NCI-H460 (cell line): Measurements from ENCODE around the gene NFKB1. TPM values are rescaled to one million over a fixed set of nuclear protein-coding genes. Genes with fewer than 3 reads are reported as not detected.
A peak's percentile ranks its signal among the peaks of the same experiment; 100 is the strongest.
"Not testable (repeated sequence)": the region's sequence is repeated elsewhere in the genome, so short reads cannot be mapped to it uniquely, and the experiment has no call there.

Experiments
- DNase-seq: peaks from one replicate; pipeline ENCODE4 v3.0.0-alpha.2; 2016; ENCODE audit warnings: low read depth; ENCODE audit errors: extremely low read depth
- polyA plus RNA-seq: library from polyadenylated mRNA; depleted of rRNA; stranded (reverse); fragments of >200 nt; gene quantifications from 2 replicates; pipeline ENCODE4 v1.2.3, GENCODE V29; 2014; cell fraction: nucleus; rRNA removed
- total RNA-seq: library from RNA; depleted of rRNA; stranded (reverse); fragments of >200 nt; shearing (Covaris generic); gene quantifications from 2 replicates; pipeline ENCODE4 v1.2.3, GENCODE V29; 2014; rRNA removed

Gene NFKB1
- 23.9 and 26.2 TPM in 2 replicates for total RNA-seq
- 17.2 and 31.7 TPM in 2 replicates for polyA plus RNA-seq

GRCh38 chr4:102500696-102501446 lies at the start of gene NFKB1:
TSS of gene NFKB1 (plus strand) at chr4:102501359. CDS start at chr4:102525519, 24,160 bp downstream.
- DNase-seq: peak; percentile 48

- DNase-seq: no peak
These were observed 48.3 kb upstream of the NFKB1 start for GRCh38 chr4:102452854-102453253.

- no peak for DNase-seq
These were observed 47.3 kb upstream of the NFKB1 start for GRCh38 chr4:102453827-102454226.

- no peak for DNase-seq
These were observed 46.9 kb upstream of the NFKB1 start for GRCh38 chr4:102454268-102454667.

- DNase-seq: no peak
These were observed 46.0 kb upstream of the NFKB1 start for GRCh38 chr4:102454981-102455685.

- DNase-seq: no peak
These were observed 45.4 kb upstream of the NFKB1 start for GRCh38 chr4:102455750-102456149.

GRCh38 chr4:102466298-102466697 lies 34.9 kb upstream of the NFKB1 start:
- DNase-seq: no peak

GRCh38 chr4:102469806-102470205 lies 31.4 kb upstream of the NFKB1 start:
- no peak for DNase-seq

- DNase-seq: no peak
These were observed 28.6 kb upstream of the NFKB1 start for GRCh38 chr4:102472441-102473013.

GRCh38 chr4:102473476-102473875 lies 27.7 kb upstream of the NFKB1 start:
- DNase-seq: no peak

- DNase-seq: no peak
These were observed 26.2 kb upstream of the NFKB1 start for GRCh38 chr4:102474736-102475504.

- DNase-seq: no peak
These were observed 23.5 kb upstream of the NFKB1 start for GRCh38 chr4:102477657-102478056.

- DNase-seq: no peak
These were observed 23.0 kb upstream of the NFKB1 start for GRCh38 chr4:102478186-102478585.

GRCh38 chr4:102479832-102480231 lies 21.3 kb upstream of the NFKB1 start:
- not testable (repeated sequence) for DNase-seq

- DNase-seq: no peak
These were observed 18.0 kb upstream of the NFKB1 start for GRCh38 chr4:102483120-102483519.

- not testable (repeated sequence) for DNase-seq
These were observed 17.0 kb upstream of the NFKB1 start for GRCh38 chr4:102483990-102484692.

GRCh38 chr4:102492531-102493241 lies 8.5 kb upstream of the NFKB1 start:
- DNase-seq: no peak

- no peak for DNase-seq
These were observed 7.9 kb upstream of the NFKB1 start for GRCh38 chr4:102493257-102493656.

- no peak for DNase-seq
These were observed 7.4 kb upstream of the NFKB1 start for GRCh38 chr4:102493794-102494193.

GRCh38 chr4:102494603-102495002 lies 6.6 kb upstream of the NFKB1 start:
- no peak for DNase-seq
